ENCODE data around the gene PLSCR1.

DNA sequence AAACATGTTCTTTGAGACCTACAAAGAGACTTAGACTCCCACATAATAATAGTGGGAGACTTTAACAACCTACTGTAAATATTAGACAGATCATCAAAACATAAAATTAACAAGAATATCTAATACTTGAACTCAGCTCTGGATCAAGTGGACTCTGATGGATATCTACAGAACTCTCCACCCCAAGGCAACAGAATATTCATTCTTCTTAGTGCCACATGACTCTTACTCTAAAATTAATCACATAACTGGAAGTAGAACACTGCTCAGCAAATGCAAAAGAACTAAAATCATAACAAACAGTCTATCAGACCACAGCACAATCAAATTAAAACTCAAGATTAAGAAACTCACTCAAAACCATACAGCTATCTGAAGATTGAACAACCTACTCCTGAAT lies 59.1 kb downstream of the PLSCR1 start:
- TF ChIP-seq FOXA1 (IDR thresholded peaks at IDR 0.05) (no peak), ZNF384 (IDR thresholded peaks at IDR 0.05) (no peak), SUZ12 (IDR thresholded peaks at IDR 0.05) (no peak), NFRKB (IDR thresholded peaks at IDR 0.05) (no peak), FOXM1 (IDR thresholded peaks at IDR 0.05; ENCODE audit: borderline replicate concordance) (no peak)
- TF ChIP-seq, protein P1, sequence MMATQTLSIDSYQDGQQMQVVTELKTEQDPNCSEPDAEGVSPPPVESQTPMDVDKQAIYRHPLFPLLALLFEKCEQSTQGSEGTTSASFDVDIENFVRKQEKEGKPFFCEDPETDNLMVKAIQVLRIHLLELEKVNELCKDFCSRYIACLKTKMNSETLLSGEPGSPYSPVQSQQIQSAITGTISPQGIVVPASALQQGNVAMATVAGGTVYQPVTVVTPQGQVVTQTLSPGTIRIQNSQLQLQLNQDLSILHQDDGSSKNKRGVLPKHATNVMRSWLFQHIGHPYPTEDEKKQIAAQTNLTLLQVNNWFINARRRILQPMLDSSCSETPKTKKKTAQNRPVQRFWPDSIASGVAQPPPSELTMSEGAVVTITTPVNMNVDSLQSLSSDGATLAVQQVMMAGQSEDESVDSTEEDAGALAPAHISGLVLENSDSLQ (IDR thresholded peaks at IDR 0.05): no peak
